Left lung (tissue), 10 donors: Measurements from ENCODE around the gene SUB1. TPM values are rescaled to one million over a fixed set of nuclear protein-coding genes. Genes with fewer than 3 reads are reported as not detected.
A peak's percentile ranks its signal among the peaks of the same experiment; 100 is the strongest.

ENCODE experiments used
- ATAC-seq: fragments of 200-7000 bp; cut with Tn5 transposase; one replicate; pipeline ENCODE4 v1.9.1; 2020; ENCODE audit warnings: moderate library complexity
- DNase-seq, 4 donors: peaks; one replicate each; pipeline ENCODE4 v3.0.0-alpha.2; 2013 to 2020
- H3K27ac ChIP-seq, 2 donors: fragments of 200-600 bp; sonication (generic) in 1 of 2; one replicate each; pipeline versions ENCODE4 v1.5.0 to v1.8.0; 2020 to 2021
- H3K27me3 ChIP-seq, 2 donors: fragments of 200-600 bp; sonication (generic) in 1 of 2; one replicate each; pipeline versions ENCODE4 v1.5.0 to v1.8.0; 2020 to 2021
- H3K36me3 ChIP-seq, 2 donors: fragments of 200-600 bp; sonication (generic) in 1 of 2; one replicate each; pipeline versions ENCODE4 v1.5.0 to v1.8.0; 2020 to 2021
- H3K4me1 ChIP-seq, 2 donors: fragments of 200-600 bp; one replicate each; pipeline ENCODE4 v1.8.0; 2021
- H3K4me3 ChIP-seq, 2 donors: fragments of 200-600 bp; sonication (generic) in 1 of 2; one replicate each; pipeline versions ENCODE4 v1.5.0 to v1.8.0; 2020 to 2021; ENCODE audit warnings: mild to moderate bottlenecking in 1 of 2
- H3K9me3 ChIP-seq, 2 donors: fragments of 200-600 bp; sonication (generic) in 1 of 2; one replicate each; pipeline versions ENCODE4 v1.5.0 to v1.8.0; 2020 to 2021
- intact Hi-C, 2 donors: fragments of 100-400 bp; cut with DNase I; formaldehyde crosslinking; loops; one replicate each; pipeline versions ENCODE4 v1.11.2 to v1.14.2; 2022
- polyA plus RNA-seq, 6 donors: library from polyadenylated mRNA; unstranded; fragments of 120-200 nt; gene quantifications; one replicate each; pipeline ENCODE4 v1.2.1, GENCODE V29; 2013; ENCODE audit not compliant: insufficient read length in 6 of 6
- total RNA-seq, 2 donors: library from RNA; stranded (reverse); fragmentation: NEBNext Ultra II Directional; extraction: Animal tissue kit (Norgen Biotek cat#: 25700); gene quantifications; one replicate each; pipeline ENCODE4 v1.2.1, GENCODE V29; 2021
- TF ChIP-seq, protein P1 (sequence below), 2 donors: fragments of 200-600 bp; sonication (generic) in 1 of 2; IDR thresholded peaks; one replicate each; pipeline versions ENCODE4 v1.5.0 to v1.8.0; 2021; ENCODE audit warnings: antibody characterized with exemption in 2 of 2
- donor health status: DM: no; HTN: yes; CAD: no.
- donor health status: DM: no; HTN: no; CAD: no.

SUB1 gene
- total and polyA plus RNA-seq, 8 donors, result 166 to 289 (median 256) TPM

DNA sequence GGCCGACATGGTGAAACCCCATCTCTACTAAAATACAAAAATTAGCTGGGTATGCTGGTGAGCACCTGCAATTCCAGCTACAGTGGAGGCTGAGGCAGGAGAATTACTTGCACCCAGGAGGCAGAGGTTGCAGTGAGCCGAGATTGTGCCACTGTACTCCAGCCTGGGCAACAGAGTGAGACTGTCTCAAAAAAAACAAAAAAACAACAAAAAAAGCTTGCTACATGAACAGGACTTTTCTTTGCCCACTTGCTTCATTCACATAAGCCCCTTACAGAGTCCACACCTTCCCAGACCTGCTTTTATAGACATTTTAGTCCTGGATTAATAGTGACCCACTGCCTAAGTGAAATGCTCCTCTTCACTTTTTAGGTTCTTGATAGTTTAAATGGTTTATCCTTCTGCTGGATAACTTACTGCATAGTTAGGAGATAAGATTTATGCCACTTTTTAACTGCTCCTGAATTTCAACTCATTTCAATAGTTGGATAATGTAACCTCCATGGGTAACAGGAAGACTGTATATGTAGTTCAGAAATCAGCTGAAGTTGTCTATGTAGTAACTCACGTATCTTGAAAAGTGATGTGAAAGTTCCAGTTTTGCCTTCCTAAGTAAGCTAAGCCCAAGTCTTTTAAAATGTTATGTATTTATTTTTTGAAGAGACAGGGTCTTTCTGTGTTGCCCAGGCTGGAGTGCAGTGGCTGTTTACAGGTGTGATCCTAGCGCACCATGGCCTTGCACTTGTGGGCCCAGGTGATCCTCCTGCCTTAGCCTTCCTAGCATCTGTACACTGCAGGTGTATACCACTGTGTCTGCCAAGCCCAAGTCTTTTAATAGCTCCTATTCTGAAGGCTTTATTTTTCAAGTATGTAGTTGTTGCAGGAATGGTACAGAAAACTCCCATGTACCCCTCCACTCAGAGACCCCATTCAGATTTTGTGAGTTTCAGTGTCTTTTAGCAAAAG is 19.7 kb downstream of the SUB1 start:
- H3K36me3 ChIP-seq, result peaks cover 0 to 50% of the 10 kb centered on the region in 2 donors
- intact Hi-C loops, result no loop called here
- TF ChIP-seq, protein P1, sequence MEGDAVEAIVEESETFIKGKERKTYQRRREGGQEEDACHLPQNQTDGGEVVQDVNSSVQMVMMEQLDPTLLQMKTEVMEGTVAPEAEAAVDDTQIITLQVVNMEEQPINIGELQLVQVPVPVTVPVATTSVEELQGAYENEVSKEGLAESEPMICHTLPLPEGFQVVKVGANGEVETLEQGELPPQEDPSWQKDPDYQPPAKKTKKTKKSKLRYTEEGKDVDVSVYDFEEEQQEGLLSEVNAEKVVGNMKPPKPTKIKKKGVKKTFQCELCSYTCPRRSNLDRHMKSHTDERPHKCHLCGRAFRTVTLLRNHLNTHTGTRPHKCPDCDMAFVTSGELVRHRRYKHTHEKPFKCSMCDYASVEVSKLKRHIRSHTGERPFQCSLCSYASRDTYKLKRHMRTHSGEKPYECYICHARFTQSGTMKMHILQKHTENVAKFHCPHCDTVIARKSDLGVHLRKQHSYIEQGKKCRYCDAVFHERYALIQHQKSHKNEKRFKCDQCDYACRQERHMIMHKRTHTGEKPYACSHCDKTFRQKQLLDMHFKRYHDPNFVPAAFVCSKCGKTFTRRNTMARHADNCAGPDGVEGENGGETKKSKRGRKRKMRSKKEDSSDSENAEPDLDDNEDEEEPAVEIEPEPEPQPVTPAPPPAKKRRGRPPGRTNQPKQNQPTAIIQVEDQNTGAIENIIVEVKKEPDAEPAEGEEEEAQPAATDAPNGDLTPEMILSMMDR (IDR thresholded peaks at IDR 0.05), result no peak

GRCh38 chr5:32605766-32606152 is 20.4 kb downstream of the SUB1 start:
- Histone ChIP-seq H3K9me3 (no peaks in the 10 kb centered on the region), H3K27ac (no peak overlapping the region), H3K4me1 (peaks cover 0 to 5% of the 10 kb centered on the region in 2 donors), H3K36me3 (peaks cover 0 to 43% of the 10 kb centered on the region in 2 donors), H3K4me3 (no peak overlapping the region), H3K27me3 (no peaks in the 10 kb centered on the region)
- DNase-seq (no peak), ATAC-seq (no peak)
- intact Hi-C loops, result no loop called here
- TF ChIP-seq, protein P1 (IDR thresholded peaks at IDR 0.05), result no peak

More for the DNA sequence above, 19.7 kb downstream of the SUB1 start:
- H3K9me3 ChIP-seq, result no peaks in the 10 kb centered on the region
- no peak overlapping the region for H3K4me3 ChIP-seq
- no peak for ATAC-seq
- H3K27ac ChIP-seq, result no peak overlapping the region
- H3K27me3 ChIP-seq, result no peaks in the 10 kb centered on the region
- peaks cover 0 to 7% of the 10 kb centered on the region in 2 donors for H3K4me1 ChIP-seq
- DNase-seq, result no peak

GRCh38 chr5:32612134-32612888 is 27.0 kb downstream of the SUB1 start:
- ATAC-seq, result peak; percentile 65
- intact Hi-C loops, result no loop called here

GRCh38 chr5:32613050-32613672 is 27.8 kb downstream of the SUB1 start:
- TF ChIP-seq, protein P1 (IDR thresholded peaks at IDR 0.05), result peak; percentile 79 to 89
- ATAC-seq, result peak; percentile 94
- Histone ChIP-seq H3K36me3 (no peaks in the 10 kb centered on the region), H3K9me3 (no peaks in the 10 kb centered on the region), H3K4me3 (no peak overlapping the region), H3K27ac (peak overlapping the region in 1 of 2 donors; percentile 4), H3K27me3 (no peaks in the 10 kb centered on the region), H3K4me1 (peaks cover 0 to 8% of the 10 kb centered on the region in 2 donors)
- intact Hi-C loops, result no loop called here
- peak in 3 of 4 donors; percentile 70 to 82 (median 73) for DNase-seq

More at GRCh38 chr5:32612134-32612888, 27.0 kb downstream of the SUB1 start:
- H3K4me1 ChIP-seq, result peaks cover 0 to 8% of the 10 kb centered on the region in 2 donors
- DNase-seq, result peak in 1 of 4 donors; percentile 36
- H3K36me3 ChIP-seq, result no peaks in the 10 kb centered on the region
- no peaks in the 10 kb centered on the region for H3K27me3 ChIP-seq
- TF ChIP-seq, protein P1 (IDR thresholded peaks at IDR 0.05), result no peak
- no peak overlapping the region for H3K4me3 ChIP-seq
- H3K27ac ChIP-seq, result peak overlapping the region in 1 of 2 donors; percentile 4
- no peaks in the 10 kb centered on the region for H3K9me3 ChIP-seq
